ENCODE results near the gene COP1.

GRCh38 chr1:176073524-176074157, 133.4 kb downstream of the COP1 start:
- TF ChIP-seq, protein P1, sequence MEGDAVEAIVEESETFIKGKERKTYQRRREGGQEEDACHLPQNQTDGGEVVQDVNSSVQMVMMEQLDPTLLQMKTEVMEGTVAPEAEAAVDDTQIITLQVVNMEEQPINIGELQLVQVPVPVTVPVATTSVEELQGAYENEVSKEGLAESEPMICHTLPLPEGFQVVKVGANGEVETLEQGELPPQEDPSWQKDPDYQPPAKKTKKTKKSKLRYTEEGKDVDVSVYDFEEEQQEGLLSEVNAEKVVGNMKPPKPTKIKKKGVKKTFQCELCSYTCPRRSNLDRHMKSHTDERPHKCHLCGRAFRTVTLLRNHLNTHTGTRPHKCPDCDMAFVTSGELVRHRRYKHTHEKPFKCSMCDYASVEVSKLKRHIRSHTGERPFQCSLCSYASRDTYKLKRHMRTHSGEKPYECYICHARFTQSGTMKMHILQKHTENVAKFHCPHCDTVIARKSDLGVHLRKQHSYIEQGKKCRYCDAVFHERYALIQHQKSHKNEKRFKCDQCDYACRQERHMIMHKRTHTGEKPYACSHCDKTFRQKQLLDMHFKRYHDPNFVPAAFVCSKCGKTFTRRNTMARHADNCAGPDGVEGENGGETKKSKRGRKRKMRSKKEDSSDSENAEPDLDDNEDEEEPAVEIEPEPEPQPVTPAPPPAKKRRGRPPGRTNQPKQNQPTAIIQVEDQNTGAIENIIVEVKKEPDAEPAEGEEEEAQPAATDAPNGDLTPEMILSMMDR (IDR thresholded peaks at IDR 0.05) = peak; percentile 43 to 63 (median 50)
- TF ChIP-seq POLR2A (IDR thresholded peaks at IDR 0.05) (no peak), POLR2AphosphoS5 (IDR thresholded peaks at IDR 0.05) (no peak), EP300 (IDR thresholded peaks at IDR 0.05) (no peak)

All from upper lobe of left lung (tissue), 4 donors.